Measurements from ENCODE around the gene CSAD.
A peak's percentile ranks its signal among the peaks of the same experiment; 100 is the strongest.

The CSAD gene

DNA sequence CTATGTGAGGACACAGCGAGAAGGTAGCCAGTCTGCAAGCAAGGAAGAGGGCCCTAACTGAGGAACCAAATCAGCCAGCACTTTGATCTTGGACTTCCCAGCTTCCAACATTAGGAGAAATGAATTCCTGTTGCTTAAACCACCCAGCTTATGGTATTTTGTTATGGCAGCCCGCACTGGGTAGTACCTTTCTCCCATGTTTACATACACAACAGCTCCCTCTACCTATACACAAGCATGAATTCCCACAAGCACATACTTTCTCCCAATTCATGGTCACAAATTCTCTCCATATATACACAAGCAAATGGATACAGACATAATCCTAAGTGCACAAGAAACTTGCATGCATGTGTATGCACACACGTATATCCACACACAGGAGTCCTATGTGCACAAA is 19.0 kb upstream of the CSAD start:
- no peak for DNase-seq (ENCODE audit: low read depth in 2 of 2)

DNA sequence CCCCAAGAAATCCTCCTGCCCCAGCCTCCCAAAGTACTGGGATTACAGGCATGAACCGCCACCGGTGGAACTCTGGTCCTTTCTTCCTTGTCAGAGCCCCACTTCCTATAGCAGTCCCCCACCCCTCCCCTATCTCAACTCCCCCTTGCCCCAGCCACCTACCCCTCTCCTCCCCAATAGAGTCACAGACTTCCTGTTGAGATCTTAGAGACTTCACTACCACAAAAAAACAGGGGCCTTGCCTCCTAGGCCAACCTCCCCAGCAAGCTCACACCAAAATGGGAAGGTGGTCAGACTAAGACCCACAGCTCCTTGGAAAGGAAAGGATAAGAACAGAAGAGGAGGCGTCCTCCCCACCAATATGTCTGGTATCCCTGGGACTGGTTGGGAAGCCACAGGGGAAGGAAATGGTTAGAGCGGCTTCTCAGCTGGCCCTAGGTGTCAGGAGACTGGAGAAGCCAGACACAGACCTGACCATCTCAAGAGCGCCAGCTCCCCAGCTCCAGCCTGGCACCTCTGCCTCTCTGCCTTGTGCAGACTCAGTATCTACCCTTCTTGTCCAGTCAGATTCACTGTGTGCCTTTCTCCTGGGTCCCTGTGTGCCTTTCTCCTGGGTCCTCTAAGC is 17.9 kb upstream of the CSAD start:
- DNase-seq (ENCODE audit: low read depth in 2 of 2), result no peak

DNA sequence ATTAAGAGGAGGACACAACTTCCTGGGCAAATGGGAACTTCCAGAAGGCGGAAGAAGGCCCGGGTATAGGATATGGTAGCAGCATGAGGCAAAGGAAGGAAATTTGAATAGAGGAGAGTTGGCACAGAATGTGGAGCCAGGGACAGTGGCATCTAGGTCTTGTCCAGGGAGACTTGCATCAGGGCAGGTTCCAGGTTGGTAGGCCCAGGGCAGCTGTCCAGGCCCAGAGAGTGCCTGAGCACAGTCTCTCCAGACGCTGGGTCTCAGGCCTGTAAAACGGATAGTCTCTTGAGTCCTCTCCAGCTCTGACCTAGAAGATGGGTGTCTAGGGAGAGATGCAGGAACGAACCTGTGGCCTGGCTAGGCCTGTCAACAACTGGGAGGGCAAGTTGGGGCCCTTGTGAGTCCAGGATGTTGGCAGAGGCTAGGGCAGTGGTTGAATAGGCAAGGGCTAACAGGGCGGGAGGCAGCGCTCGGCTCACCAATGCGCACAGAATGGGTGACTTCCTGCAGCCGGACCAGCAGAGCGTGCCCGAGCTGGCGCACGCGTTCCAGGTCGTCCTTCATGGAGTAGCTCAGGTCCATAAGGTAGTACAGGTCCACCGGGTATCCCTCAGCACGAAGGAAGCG is 16.4 kb upstream of the CSAD start:
- DNase-seq (ENCODE audit: low read depth in 2 of 2), result no peak

DNA sequence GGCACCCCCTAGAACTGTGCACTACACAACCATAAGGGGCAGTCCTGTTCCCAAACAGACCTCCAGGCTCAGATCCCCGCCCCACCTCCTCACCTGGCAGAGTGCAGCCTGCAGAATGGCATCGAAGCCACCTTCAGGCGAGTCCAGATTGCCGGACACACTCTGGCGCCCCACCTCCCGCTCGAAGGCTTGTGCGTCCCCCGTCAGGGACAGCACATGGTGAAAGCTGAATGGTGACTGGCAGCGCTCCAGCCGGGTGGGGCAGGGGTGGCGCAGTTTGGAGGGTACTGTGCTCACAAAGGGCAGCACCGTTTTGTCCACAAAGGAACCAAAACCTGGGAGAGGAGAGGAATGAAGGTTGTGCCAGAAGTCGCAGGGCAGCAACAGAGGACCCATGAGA is 15.8 kb upstream of the CSAD start:
- DNase-seq (ENCODE audit: low read depth in 2 of 2), result no peak

DNA sequence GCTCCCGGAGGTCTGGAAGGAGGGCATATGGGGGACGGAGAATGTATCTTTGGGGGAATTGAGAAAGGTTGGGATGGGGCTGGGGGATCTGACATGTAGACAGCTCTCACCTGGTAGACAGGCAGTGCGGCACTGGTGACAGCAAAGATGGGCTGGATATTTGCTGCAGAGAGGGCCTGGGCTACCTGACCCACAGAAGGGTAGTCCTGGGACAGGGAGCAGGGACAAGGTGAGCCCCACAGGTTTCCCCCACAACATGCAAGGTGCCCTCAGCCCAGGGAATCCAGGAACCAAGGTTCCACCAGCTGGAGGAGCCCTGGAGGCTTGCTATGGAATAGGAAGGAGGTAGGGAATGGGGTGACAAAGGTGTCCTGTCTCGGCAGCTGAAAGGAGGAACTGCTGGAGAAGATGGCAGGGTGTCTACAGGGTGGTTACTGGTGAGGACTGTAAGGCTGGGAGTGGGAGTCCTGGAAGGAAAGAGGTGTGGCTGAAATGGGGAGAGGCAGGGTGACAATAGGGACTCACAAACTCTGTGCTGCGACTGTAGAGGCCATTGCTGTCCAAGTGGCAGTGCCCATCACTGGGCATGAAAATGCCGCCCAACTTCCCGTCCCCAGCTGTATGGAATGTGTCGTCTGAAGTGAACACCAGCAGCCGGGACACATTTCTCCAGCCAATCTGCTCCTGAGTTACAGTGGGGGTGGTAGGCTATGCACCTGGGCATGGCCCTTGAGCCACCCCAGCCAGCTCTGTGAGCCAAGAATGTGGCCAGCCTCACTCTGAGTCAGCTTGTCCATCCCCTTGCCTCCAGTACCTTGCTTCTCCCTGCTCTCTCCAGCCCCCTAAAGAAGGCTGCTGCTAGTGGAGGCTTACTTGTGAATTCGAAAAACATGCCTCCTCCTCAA is 15.0 kb upstream of the CSAD start:
- DNase-seq (ENCODE audit: low read depth in 2 of 2), result no peak

DNA sequence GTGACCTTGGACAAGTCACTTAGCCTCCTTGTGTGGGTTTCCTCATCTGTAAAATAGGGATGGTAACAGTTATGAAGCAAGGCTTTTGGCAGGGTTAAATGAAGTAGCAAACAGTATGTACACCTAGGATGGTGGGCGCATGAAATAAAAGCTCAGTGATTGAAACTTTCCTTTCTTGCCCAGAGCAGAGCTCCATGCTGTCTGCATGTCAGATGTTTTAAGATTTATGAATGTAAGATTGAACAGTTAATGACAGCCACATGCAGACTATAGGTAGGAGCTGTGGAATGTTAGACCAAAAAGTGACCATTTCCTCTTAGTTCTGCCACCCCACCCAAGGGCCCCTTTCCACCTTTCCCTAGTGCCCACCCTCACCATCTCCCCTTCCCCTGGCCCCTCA is 14.2 kb upstream of the CSAD start:
- DNase-seq (ENCODE audit: low read depth in 2 of 2), result no peak

DNA sequence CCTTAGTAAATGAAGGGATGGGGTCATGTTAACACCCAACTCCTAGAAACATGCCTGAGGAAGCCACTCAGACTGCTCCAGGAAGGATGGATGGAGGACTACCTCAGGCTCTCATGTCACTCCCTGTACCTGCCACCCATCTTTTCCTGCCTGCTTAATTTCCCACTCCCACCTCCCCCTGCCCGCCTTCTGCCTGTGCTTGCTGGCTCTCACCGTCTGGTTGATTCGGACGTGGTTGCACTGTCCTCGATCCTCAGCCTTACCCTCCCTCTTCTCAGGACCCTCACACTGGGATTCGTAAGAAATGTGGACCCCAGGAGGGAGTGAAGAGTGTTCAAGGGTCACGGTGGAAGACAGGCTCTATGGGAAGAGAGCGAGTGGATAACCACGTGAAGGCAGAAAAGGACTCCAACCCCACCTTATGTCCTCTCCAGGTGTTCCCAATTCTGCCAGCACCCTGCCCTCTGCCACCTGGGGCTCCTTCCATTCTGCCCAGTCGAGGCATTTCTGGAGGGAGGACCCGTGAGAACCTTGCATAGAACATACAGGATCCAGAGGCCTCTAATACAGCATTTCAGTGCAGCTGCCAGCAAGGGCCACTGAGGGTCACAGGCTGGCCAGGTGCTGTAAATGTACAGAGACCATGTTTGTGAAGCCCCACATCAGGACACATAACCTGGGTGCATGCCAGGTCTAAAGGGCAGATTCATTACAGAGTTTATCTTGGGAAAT is 13.4 kb upstream of the CSAD start:
- DNase-seq (ENCODE audit: low read depth in 2 of 2), result no peak

DNA sequence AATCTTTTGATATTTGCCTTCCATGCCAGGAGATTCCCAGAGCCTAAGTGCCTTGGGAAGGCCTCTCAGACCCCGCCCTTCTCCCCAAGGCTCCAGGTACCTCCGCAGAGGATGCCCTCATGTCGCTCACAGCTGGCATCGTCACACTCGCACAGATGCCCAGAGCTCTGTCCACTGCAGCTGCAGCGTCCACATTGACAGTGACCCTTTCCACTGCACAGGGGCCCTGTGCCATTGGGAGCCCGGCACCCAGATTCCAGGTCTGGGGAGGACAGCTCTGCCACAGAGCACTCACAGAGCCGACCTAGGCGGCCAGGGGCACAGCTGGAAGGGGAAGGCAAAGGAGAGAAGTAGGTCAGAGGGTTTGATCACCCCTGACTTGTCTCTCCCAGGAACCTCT is 12.3 kb upstream of the CSAD start:
- no peak for DNase-seq (ENCODE audit: low read depth in 2 of 2)

DNA sequence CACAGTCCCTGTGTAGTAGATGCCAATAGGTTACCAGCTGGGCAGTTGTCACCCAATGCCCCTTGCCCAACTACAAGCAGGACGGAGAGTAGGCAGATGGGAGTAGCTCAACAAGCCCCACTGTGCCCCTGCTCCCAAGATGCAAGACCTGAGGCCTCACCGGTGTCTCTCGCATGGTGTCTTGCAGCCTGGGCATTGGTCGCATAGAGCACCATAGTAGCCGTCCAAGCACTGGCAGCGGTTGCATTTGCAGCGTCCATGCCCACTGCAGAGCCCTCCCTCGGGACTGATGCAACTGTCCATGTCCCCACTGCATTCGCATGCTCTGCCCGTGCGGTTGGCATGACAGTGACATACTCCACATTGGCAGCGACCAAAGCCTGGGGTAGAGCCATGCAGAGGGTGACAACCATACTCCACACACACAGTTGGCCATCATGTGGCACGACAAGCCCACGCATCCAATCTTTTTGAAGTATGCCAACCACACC is 11.9 kb upstream of the CSAD start:
- no peak for DNase-seq (ENCODE audit: low read depth in 2 of 2)

DNA sequence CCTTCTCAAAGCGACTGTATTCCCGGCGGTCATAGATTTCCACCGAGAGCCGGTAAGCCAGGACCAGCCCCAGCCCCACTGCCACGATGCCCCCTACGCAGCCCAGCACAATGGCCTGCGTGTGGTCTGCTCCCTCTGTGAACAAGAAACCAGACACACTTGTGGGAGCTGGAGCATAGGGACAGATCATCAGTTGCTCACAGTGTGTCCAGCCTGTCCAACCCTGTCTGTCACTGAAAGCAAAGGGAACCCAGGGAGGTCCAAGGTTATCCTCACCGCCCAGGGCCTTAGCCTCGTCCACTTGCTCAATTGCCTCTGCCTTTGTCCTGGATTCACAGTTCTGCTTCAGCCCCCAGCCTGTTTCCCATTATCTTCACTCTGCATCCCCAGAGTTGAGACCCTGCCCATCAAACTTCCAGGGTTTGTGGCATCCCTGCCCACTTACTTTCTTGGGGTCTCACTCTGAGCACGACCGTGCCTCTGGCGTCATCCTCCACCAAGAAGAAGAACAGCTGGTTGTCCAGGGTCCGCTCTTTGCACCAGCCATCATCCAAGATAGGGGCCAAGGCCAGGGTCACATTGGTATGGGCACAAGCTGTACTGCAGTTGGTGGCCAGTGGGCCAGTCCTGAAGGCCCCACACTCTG is 11.3 kb upstream of the CSAD start:
- no peak for DNase-seq (ENCODE audit: low read depth in 2 of 2)

DNA sequence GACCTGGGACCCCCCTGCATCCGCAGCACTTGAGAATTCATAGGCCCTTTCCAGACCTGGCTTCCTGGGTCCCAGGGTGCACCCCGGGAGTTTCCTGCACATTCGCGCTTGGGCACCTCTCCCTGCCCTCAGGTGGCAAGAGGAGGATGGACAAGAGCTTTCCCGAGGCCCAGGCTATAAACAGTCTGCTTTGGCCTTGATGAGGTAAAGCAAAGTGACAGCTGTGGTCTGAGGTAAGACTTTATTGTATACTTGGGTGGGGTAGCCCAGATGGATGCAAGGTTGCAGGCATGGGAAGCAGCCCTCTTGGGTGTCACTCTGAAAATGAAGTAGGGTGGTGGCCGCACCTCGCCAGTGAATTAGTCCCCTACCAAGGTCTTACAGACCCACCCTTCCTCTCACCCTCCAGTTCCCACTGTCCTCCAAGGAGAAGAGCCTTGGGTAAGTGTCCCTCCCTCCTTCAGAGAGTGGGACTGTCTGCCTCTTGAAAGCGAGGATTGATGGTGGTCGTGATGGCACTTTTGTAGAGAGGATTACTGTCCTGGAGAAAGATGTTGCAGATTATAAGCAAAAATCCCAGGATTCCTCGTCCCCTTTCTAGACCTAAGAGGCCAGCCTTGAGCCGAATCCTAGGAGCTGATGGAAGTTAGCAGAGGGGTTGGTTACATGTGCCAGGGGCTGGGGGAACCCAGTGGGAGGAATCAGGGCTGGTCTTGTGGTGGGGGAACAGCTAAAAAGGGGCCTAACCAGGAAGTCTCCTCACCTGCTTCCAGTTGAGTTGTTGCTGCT is 10.6 kb upstream of the CSAD start:
- no peak for DNase-seq (ENCODE audit: low read depth in 2 of 2)

DNA sequence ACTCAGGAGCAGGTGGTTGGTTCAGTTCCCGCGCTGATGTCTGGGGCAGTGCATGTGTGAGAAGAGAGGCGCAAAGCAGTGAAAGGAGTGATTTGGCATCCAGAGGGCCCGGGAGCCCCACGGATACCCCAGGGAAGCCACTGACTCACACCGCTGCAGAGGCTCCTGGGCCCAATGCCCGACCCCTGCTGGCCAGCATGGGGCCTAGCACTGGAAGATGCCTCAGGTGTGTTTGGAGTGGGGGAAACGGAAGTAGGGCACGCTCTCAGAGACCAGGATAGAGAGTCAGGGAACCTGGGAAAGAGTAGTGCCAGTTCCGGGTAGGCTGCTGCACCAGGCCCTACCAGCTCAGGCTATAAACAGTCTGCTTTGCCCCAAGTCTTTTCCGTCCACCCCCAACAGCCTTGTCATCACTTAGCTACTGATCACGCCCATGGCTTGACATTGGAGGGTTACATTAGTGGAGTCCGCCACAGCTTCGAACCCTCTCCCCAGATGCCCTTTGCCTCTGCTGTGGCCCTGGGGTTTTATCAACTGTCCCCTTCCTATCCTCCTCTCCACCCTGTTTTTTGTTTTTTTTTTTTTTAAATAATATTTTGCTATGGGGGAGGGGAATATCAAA is 9.5 kb upstream of the CSAD start:
- DNase-seq (ENCODE audit: low read depth in 2 of 2), result no peak

DNA sequence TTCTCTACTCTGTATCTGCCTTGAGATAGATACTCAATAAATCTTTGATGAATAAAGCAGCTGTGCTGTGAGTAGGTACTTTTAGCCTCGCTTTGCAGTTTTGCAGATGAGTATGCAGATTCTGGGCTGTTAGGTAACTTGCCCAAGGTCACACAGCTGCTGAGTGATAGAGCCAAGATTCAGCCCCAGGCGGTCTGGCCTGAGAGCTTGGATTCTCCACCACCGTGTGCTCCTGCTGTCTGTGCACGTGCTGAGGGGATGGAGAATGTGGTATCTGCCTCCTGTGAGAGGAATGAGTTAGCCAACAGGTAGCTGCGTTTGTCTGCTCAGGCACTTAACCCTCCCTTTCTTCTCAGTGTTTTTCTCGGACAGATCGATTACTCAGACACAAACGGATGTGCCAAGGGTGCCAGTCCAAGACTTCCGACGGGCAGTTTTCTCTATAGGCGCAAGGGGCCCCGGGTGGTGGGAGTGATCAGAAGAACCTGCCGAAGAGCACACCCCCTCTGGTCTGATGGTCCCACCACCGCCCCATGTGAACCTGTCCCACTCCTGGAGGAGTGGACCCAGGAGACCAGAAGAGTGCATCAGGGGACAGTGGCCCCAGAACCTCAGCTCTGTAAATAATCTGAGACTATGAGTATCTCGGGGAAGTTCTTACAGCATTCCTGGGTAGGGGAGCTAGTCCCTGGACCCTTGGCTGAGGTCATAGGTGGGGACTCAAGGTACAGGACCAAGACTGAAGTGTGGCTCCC is 6.6 kb upstream of the CSAD start:
- DNase-seq (ENCODE audit: low read depth in 2 of 2), result no peak

DNA sequence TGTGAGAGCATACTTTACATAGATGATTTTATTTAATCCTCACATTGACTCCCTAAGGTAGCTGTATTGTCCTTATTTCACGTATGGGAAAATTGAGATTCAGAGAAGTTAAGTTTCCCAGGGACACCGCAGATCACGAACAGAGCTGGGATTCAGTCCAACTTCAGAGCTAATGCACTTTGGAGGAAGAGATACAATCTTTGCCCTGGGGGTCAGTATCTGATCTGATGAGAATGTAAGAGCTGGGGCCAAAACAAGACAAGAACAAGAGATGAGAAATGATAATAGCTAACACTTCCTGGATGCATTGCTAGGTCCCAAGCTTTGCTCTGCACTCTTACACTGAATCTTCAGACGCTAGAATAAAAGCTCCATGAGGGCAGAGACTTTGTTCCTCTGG is 6.0 kb upstream of the CSAD start:
- no peak for DNase-seq (ENCODE audit: low read depth in 2 of 2)

DNA sequence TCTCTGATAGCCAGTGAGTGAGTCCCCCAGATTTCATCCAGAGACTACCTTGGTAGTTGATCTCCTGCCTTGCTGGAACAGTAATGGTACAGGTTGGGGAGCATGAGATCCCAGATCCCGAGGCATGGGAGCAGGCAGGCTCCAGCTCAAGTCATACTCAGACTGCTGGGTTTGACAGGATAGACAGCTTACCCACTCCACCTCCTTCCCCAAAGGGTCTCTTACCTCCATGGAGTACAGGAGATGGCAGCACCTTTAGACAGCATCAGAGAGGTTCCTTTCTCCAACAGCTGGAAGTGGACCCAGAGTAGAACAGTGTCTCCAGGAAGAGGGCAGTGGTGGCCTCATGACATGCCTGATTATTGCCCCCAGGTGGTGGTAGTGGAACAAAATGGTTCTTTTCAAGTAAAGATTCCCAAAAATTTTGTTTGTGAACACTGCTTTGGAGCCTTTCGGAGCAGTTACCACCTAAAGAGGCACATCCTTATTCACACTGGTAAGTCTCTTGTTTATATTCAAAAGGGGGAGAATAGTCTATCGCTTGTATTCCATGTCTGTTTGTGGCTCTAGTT is 4.9 kb upstream of the CSAD start:
- no peak for DNase-seq (ENCODE audit: low read depth in 2 of 2)

DNA sequence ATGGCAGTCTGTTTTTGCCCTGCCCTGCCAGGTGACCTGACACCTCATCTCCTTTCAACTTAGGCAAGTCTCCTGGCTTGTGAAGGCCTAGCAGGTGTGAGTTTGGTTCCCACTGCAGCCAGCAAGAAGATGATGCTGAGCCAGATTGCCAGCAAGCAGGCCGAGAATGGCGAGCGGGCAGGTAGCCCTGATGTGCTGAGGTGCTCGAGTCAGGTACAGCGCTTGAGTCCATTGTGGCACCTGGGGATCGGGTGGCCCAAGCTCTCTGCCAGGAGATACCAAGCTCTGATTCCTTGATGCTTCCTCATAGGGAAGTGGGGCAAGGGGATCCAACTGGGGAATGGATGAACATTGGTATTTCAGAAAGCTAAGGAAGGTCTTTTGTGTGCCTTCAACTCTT is 4.1 kb upstream of the CSAD start:
- no peak for DNase-seq (ENCODE audit: low read depth in 2 of 2)

DNA sequence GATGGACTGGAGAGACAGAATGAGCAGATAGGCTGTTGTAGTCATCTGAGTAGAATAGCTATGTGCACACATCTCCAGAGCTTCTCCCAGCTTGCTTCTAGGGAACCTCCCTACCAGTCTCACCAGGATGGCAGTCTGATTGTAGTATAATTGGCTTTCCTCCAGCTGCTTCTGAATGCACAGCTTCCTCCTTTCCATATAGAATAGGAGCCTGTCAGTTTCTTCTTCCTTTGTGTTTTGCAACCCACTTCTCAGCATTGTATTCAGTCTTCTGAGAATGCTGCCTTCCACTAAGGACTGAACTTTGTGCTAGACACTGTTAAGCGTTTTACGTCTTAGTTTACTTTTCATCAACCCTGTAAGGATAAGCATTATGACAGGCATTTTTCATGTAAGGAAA is 2.2 kb upstream of the CSAD start:
- DNase-seq (ENCODE audit: low read depth in 2 of 2), result no peak

DNA sequence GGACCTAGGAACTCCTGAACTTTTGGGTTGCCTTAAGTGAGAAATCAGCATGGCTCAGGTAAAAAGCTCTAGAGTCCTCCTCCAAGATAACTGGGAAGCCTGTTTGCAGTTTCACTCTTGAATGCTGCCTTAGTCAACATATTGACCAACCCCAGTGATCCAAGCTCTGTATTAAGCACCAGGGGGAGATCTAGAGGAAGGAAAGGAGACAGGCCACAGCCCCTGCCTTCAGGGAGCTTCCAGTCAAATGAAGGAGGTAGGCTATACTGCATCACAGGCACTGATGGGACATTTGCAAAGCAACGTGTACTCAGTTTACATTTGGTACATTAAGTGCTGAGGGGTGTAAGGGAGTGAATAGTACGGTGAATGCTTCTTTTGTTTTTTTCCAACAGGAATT is 1.2 kb upstream of the CSAD start:
- no peak for DNase-seq (ENCODE audit: low read depth in 2 of 2)

DNA sequence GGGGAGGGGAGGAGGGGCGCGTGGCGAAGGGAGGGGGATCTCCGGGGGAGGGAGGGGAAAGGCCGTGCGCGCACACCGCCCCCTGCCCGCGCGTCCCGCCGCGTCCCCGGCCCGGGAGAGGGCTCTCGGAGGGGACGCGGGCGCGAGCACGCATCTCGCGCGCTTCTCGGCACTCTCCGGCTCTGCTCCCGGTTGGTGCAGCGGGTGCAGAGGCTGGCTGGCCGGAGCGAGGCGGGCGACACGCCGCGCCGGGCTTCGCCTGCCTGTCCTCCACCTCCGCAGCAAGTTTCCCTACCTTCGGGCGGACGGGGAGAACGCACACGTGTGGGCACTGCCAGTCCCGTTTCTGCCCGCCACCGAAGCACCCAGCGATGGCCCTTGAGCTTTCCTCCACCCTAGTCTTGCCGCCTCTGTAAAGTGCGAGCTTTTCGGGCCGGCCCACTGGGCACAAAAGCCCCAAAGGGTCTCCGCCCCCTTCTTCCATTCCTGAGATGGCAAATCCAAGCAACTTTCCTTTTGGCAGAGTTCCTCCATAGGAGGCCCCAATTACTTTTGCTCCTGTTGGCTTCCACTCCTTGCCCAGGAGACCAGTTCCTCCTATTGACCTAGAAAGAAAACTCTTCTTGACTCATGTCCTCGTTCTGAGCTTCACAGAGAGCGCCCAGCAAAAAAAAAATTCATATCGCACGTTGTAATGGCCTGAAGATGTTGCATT is 363 bp upstream of the CSAD start:
- peak in 1 of 2 experiments; percentile 50 for DNase-seq (ENCODE audit: low read depth in 2 of 2)
